Measurements from ENCODE around the gene RAB13.

DNA sequence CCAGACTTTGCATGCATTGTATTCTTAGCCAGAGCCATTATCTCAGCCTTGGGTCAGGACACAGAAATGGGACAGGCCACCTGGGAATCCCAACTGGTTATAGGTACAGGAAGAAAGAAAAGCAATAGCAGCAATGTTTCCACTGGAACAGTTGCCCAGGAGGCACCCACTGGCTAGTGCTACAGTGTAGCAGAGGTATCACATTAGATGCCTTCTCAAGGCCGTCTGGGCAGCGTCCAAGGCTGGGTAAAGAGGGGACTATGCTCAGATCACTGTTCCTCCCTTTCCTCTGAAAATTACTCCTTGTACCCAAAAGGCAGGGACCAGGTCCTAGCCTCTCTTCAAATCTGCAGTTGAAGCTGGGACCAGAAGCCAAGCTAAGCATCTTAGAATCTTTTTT is 15.8 kb downstream of the RAB13 start:
- TF ChIP-seq, protein P1, sequence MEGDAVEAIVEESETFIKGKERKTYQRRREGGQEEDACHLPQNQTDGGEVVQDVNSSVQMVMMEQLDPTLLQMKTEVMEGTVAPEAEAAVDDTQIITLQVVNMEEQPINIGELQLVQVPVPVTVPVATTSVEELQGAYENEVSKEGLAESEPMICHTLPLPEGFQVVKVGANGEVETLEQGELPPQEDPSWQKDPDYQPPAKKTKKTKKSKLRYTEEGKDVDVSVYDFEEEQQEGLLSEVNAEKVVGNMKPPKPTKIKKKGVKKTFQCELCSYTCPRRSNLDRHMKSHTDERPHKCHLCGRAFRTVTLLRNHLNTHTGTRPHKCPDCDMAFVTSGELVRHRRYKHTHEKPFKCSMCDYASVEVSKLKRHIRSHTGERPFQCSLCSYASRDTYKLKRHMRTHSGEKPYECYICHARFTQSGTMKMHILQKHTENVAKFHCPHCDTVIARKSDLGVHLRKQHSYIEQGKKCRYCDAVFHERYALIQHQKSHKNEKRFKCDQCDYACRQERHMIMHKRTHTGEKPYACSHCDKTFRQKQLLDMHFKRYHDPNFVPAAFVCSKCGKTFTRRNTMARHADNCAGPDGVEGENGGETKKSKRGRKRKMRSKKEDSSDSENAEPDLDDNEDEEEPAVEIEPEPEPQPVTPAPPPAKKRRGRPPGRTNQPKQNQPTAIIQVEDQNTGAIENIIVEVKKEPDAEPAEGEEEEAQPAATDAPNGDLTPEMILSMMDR (IDR thresholded peaks at IDR 0.05), result no peak
- TF ChIP-seq POLR2A (IDR thresholded peaks at IDR 0.05), result no peak
